Skin of body (tissue), 2 donors: ENCODE data around the gene TSPAN10. TPM values are rescaled to one million over a fixed set of nuclear protein-coding genes. Genes with fewer than 3 reads are reported as not detected.

ENCODE experiments used
- DNase-seq: peaks from one replicate; lab custom pipeline; 2025; lab: John Stamatoyannopoulos, UW
- total RNA-seq: library from RNA; depleted of rRNA; stranded (reverse); fragments of >200 nt; gene quantifications from one replicate; pipeline ENCODE4 v1.2.3, GENCODE V29; 2014

The TSPAN10 gene
- total RNA-seq, 1 donor from 2014 or later: 1.2 TPM

DNA sequence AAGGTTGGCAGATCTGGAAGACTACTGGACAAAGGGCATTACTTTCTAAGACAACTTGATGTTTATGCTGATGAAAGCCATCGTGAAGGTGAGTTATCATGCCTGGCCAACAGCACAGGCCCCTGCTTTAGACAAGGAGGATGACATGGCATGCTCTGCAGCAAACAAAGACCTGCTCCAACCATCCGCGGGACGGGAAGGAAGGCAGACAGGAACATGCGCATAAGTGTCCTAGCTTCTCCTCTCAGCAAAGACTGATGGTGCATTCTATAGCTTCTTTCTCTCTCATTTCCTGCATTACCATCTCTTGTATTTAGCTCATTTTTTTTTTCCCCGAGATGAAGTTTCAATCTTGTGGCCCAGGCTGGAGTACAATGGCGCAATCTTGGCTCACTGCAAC is 5.5 kb upstream of the TSPAN10 start:
- no peak for DNase-seq

- no peak for DNase-seq
Measured at GRCh38 chr17:81635431-81635830, 1.6 kb upstream of the TSPAN10 start.

- DNase-seq: no peak
Measured at GRCh38 chr17:81635973-81636504, 957 bp upstream of the TSPAN10 start.

DNA sequence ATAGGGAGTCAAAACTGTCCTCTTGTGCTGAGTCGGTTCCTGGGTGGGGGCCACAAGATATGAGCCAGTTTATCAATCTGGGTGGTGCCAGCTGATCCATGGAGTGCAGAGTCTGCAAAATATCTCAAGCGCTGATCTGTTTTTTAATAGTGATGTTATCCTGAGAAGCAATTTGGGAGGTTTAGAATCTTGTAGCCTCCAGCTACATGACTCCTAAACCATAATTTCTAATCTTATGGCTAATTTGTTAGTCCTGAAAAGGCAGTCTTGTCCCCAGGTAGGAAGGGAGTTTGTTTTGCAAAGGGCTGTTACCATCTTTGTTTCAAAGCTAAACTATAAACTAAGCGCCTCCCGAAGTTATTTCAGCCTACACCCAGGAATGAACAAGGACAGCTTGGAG is 1.7 kb downstream of the TSPAN10 start:
- DNase-seq: no peak

GRCh38 chr17:81640011-81640410 is 3.0 kb downstream of the TSPAN10 start:
- no peak for DNase-seq

GRCh38 chr17:81641825-81642489 is 5.0 kb downstream of the TSPAN10 start:
- no peak for DNase-seq

DNA sequence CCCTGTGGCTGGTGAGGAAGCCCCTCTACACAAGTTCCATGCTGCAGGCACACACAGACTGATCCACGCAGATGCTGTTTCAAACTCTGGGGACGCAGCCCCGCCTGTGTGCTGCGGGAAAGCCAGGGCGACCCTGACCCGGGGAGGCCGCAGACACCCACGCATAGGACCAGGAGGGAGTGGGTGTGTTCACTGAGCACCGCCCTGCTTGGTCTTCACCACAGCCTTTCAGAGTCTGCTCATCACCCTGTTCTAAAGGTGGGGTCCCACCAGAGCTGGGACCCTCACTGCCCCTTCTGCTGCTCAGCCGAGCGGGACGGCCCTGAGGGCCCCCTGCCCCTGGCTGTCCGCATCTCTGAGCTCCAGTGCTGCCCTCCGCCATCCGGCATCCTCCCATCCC is 7.5 kb downstream of the TSPAN10 start:
- no peak for DNase-seq

DNA sequence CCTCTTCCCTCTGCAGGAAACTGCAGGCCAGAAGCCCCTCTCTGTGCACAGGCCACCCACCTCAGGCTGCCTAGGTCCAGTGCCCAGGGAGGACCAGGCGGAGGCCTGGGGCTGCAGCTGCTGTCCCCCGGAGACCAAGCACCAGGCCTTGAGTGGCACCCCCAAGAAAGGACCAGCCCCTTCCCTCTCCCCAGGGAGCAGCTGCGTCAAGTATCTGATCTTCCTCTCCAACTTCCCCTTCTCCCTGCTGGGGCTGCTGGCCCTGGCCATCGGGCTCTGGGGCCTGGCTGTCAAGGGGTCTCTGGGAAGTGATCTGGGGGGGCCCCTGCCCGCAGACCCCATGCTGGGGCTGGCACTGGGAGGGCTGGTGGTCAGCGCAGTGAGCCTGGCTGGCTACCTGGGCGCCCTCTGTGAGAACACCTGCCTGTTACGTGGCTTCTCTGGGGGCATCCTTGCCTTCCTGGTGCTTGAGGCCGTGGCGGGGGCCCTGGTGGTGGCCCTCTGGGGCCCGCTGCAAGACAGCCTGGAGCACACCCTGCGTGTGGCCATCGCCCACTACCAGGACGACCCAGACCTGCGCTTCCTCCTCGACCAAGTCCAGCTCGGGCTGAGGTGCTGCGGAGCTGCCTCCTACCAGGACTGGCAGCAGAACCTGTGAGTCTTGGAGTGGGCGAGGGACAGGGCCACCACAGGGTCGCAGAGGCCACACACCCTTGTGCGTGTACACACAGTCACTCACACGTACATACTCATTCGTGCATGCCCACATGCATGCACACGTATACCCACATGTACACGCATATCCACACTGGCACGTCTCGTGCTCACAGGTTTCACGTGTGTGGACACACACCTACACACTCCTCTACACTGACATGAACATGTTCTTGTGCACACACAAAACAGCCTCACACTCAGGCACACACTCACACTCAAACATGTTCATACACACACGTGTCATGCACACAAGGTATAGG is 8.3 kb downstream of the TSPAN10 start:
- no peak for DNase-seq

DNA sequence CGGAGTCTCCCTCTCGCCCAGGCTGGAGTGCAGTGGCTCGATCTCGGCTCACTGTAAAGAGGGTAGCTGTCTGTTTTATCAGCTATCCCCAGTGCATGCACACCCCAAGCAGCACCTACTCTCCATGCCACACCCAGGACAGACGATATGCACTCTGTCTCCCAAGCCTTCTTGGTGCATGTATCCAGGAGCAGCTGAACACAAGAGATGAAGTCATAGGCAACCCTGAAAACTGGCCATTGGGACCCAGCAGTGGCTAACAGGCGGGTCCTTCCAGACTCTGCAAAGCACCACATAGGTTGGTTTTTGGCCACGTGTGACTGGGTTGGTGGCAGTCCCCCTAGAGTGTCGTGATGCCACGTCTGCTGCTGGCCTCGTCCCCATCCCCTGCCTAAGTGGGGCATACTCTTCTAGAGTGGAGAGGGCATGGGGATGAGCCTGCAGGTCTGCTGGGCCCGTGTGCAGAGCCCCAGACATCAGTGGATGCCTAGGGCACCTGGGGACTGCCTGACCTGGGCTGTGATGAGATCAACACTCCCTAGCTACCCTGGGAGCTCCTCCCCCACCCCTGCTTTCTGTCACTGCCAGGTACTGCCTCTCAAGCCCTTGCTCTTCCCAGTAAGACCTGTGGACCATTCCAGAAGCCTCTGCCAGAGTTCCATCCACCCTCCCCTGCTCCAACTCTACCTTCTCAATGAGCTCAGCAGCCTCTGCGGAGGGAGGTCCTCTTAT is 10.0 kb downstream of the TSPAN10 start:
- DNase-seq: no peak

GRCh38 chr17:81647640-81648012 is 10.6 kb downstream of the TSPAN10 start:
- no peak for DNase-seq

- DNase-seq: no peak
Measured at GRCh38 chr17:81648013-81648706, 11.2 kb downstream of the TSPAN10 start.

- DNase-seq: no peak
Measured at GRCh38 chr17:81648707-81649085, 11.7 kb downstream of the TSPAN10 start.

- no peak for DNase-seq
Measured at GRCh38 chr17:81650951-81651350, 14.0 kb downstream of the TSPAN10 start.

DNA sequence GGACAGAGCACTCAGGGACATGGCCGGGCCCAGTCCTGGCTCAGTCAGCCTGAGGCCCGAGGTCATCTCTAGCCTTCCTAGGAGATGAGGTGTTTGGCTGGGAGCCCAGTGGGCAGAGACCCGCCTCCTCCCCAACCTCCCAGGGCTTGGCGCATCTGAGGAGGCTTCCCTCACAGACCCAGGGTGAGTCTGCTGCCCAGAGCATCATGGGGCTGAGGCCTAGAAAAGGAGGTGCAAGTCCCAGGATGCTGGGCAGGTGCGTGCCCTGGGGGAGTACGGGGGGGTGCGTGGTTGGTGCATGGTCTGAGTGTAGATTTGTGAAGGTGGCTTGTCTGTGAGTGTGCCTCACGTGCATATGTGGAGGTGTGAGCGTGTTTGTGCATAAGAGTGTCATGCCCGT is 14.7 kb downstream of the TSPAN10 start:
- no peak for DNase-seq

DNA sequence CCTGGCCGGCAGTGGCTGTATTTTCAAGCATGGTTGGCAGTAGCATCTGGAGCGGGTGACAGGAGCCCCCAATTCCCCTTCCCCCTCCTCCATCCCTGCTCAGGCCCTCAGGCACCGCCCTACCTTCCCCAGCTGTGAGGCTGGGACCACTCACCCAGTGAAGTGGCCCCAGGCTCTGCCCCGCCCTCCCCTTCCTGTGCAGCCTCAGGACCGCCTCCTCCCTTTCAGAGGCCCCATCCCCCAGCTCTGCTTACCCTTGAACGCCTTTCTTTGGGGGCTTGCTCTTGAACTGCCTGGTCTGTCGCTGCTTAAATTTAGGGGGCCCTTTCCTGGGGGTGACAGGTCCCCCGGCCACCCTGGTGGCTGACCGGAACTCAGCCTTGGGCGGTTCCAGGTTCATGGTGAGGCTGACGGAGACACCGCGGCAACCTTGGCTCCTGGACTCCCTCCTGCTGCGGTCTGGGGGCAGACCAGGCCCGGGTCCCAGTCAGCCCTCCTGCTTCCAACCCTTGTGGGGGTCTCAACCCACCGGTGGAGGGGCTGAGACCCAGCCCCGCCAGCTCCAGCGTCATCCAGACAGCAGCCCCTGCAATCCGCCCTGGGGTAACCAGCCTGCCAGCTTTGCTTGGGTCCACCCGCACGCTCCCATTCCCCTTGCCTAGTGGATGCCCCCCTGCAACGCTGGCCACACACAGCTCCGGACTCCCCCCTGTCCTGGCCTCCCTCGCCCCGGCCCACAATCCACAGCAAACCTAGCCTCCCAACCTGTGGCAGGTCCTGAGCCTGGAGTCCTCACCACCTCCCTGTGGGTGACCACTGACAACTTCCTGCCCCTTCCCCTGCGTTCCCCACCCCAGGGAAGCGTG is 16.1 kb downstream of the TSPAN10 start:
- DNase-seq: no peak

GRCh38 chr17:81655378-81656117 is 18.6 kb downstream of the TSPAN10 start:
- no peak for DNase-seq

GRCh38 chr17:81656118-81656743 is 19.2 kb downstream of the TSPAN10 start, which contains the start of gene PDE6G:
PDE6G (minus strand) TSS chr17:81656542; CDS start chr17:81653305, 3,237 bp downstream.
- no peak for DNase-seq

DNA sequence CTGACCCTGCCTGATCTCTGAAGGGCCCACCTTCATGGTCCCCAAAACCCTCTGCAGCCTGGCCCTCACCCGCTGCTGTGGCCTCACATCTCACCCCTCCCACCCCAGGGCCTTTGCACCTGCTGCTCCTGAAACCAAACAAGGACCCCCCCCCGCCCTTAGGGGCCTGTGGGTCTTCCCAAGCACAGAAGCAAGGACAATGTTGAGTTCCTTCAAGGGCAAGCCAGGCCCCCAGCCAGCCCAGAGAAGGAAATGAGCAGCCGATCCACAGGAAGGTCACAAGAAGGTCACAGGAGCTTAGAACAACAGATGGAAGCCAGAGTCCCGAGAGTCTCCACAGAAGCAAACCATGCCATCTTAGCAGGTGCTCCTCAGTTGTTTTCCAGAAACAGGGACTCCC is 19.8 kb downstream of the TSPAN10 start:
- DNase-seq: no peak

- no peak for DNase-seq
Measured at GRCh38 chr17:81659038-81659437, 22.0 kb downstream of the TSPAN10 start.
